GM18870 (cell line): ENCODE data around the gene KIF11.
A peak's percentile ranks its signal among the peaks of the same experiment; 100 is the strongest.
"Not testable (repeated sequence)": the region's sequence is repeated elsewhere in the genome, so short reads cannot be mapped to it uniquely, and the experiment has no call there.

Experiments used
- ATAC-seq: cut with Tn5 transposase; IDR thresholded peaks from one replicate; pipeline ENCODE4 v1.9.1; 2021; ENCODE audit warnings: moderate library complexity; ENCODE audit not compliant: unreplicated experiment

KIF11 gene

GRCh38 chr10:92590623-92591549, 2.0 kb upstream of the KIF11 start:
- peak; percentile 5 for ATAC-seq

GRCh38 chr10:92591550-92592022, 1.3 kb upstream of the KIF11 start:
- ATAC-seq = peak; percentile 53

- ATAC-seq = no peak
Observed at GRCh38 chr10:92593619-92594588, 974 bp downstream of the KIF11 start.

- ATAC-seq = no peak
Observed at GRCh38 chr10:92595505-92595904, 2.6 kb downstream of the KIF11 start.

GRCh38 chr10:92598321-92598720, 5.4 kb downstream of the KIF11 start:
- ATAC-seq = no peak

- no peak for ATAC-seq
Observed at GRCh38 chr10:92604841-92605240, 11.9 kb downstream of the KIF11 start.

GRCh38 chr10:92615515-92615914, 22.6 kb downstream of the KIF11 start:
- ATAC-seq = no peak

- ATAC-seq = no peak
Observed at GRCh38 chr10:92619368-92619767, 26.4 kb downstream of the KIF11 start.

- no peak for ATAC-seq
Observed at GRCh38 chr10:92627845-92628480, 35.0 kb downstream of the KIF11 start.

GRCh38 chr10:92629945-92630344, 37.0 kb downstream of the KIF11 start:
- ATAC-seq = no peak

GRCh38 chr10:92638037-92638436, 45.1 kb downstream of the KIF11 start:
- ATAC-seq = no peak

GRCh38 chr10:92640107-92640506, 47.2 kb downstream of the KIF11 start:
- no peak for ATAC-seq

GRCh38 chr10:92641492-92641891, 48.6 kb downstream of the KIF11 start:
- no peak for ATAC-seq

GRCh38 chr10:92644921-92645320, 52.0 kb downstream of the KIF11 start:
- no peak for ATAC-seq

- not testable (repeated sequence) for ATAC-seq
Observed at GRCh38 chr10:92650864-92651263, 57.9 kb downstream of the KIF11 start.

GRCh38 chr10:92655426-92655825, 62.5 kb downstream of the KIF11 start:
- ATAC-seq = no peak

- no peak for ATAC-seq
Observed at GRCh38 chr10:92656266-92656961, 63.5 kb downstream of the KIF11 start.

- no peak for ATAC-seq
Observed at GRCh38 chr10:92657024-92657423, 64.1 kb downstream of the KIF11 start.

- no peak for ATAC-seq
Observed at GRCh38 chr10:92662848-92663247, 69.9 kb downstream of the KIF11 start.

GRCh38 chr10:92664322-92664721, 71.4 kb downstream of the KIF11 start:
- no peak for ATAC-seq
